Peyer's patch (tissue), 4 donors: ENCODE results near the gene KNSTRN. TPM values are rescaled to one million over a fixed set of nuclear protein-coding genes. Genes with fewer than 3 reads are reported as not detected.

ENCODE experiments used
- DNase-seq, 3 donors: peaks; one replicate each; pipeline ENCODE4 v3.0.0-alpha.2; 2017 to 2019
- H3K27ac ChIP-seq, 4 donors: fragments of 200-600 bp; sonication (generic); one replicate each; pipeline ENCODE4 v1.5.1; 2016 to 2019
- H3K27me3 ChIP-seq, 2 donors: fragments of 200-600 bp; sonication (generic); one replicate each; pipeline ENCODE4 v1.5.1; 2019
- H3K36me3 ChIP-seq, 3 donors: fragments of 200-600 bp; sonication (generic); one replicate each; pipeline ENCODE4 v1.5.1; 2016 to 2019
- H3K4me1 ChIP-seq, 4 donors: fragments of 200-600 bp; sonication (generic); one replicate each; pipeline ENCODE4 v1.5.1; 2016 to 2019
- H3K4me3 ChIP-seq, 4 donors: fragments of 200-600 bp; sonication (generic); 1 replicate in 3 of 4; 2 replicates in 1 of 4; pipeline ENCODE4 v1.5.1; 2016 to 2019; ENCODE audit warnings: mild to moderate bottlenecking in 1 of 4
- H3K9me3 ChIP-seq, 4 donors: fragments of 200-600 bp; sonication (generic); one replicate each; pipeline ENCODE4 v1.5.1; 2016 to 2019; ENCODE audit warnings: mild to moderate bottlenecking in 1 of 4
- POLR2A ChIP-seq, 2 donors: fragments of 450-650 bp; IDR thresholded peaks; one replicate each; pipeline ENCODE4 v1.5.1; 2017; ENCODE audit warnings: antibody characterized with exemption in 2 of 2, mild to moderate bottlenecking in 2 of 2, moderate library complexity in 2 of 2
- total RNA-seq, 4 donors: library from RNA; depleted of rRNA; stranded (reverse); fragments of >200 nt; gene quantifications; one replicate each; pipeline ENCODE4 v1.1.0, GENCODE V29; 2016
- TF ChIP-seq, protein P1 (sequence below), 6 experiments: fragments of 450-650 bp in 4 of 6; fragments of 200-600 bp in 2 of 6; sonication (generic) in 1 of 6; IDR thresholded peaks; one replicate each; pipeline ENCODE4 v1.5.1; 2017 to 2019; ENCODE audit warnings: antibody characterized with exemption in 6 of 6, mild to moderate bottlenecking in 3 of 6, moderate library complexity in 1 of 6

Gene KNSTRN
- total RNA-seq, 4 donors from 2014 or later, result 4.7 to 63.5 (median 6.5) TPM

DNA sequence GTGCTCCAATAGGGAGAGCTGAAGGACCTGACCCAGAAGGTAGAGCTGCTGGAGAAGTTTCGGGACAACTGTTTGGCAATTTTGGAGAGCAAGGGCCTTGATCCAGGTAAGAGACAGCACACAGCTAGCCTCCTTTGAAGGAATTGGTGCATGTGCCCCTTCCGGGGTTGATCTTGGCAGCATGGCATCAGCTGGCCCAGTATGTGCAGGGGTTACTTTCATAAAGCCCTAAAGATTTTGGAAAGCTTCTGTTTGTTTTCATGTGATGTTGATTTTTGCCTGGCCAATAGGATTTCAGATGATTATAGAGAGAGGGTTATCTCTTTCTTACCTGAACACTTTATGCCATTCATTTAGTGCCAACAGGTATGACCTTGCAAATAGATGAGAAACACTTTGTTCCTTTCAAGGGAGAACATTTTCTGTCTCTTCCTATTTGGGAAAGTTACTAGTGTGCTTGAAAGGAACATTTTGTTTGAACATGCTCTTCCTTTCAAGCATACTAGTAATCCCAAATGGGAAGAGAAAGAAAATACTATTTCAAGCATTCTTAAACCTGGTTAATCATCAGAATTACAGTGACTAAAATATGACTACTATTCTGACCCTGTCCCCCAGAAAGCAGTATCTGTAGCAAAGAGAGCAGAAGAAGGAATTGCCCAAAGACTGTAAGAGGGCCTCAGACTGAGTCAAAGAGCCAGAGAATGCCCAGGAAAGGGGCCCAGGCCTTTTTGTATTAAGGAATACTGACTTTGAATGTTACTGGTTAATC is 7.5 kb downstream of the KNSTRN start:
- peaks cover 0 to 44% (median 0%) of the 10 kb centered on the region in 3 donors for H3K36me3 ChIP-seq
- no peak for DNase-seq
- no peak overlapping the region for H3K4me3 ChIP-seq
- TF ChIP-seq, protein P1, sequence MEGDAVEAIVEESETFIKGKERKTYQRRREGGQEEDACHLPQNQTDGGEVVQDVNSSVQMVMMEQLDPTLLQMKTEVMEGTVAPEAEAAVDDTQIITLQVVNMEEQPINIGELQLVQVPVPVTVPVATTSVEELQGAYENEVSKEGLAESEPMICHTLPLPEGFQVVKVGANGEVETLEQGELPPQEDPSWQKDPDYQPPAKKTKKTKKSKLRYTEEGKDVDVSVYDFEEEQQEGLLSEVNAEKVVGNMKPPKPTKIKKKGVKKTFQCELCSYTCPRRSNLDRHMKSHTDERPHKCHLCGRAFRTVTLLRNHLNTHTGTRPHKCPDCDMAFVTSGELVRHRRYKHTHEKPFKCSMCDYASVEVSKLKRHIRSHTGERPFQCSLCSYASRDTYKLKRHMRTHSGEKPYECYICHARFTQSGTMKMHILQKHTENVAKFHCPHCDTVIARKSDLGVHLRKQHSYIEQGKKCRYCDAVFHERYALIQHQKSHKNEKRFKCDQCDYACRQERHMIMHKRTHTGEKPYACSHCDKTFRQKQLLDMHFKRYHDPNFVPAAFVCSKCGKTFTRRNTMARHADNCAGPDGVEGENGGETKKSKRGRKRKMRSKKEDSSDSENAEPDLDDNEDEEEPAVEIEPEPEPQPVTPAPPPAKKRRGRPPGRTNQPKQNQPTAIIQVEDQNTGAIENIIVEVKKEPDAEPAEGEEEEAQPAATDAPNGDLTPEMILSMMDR (IDR thresholded peaks at IDR 0.05), result no peak
- TF ChIP-seq POLR2A (IDR thresholded peaks at IDR 0.05), result no peak
- H3K4me1 ChIP-seq, result no peaks in the 10 kb centered on the region
- H3K27ac ChIP-seq, result no peak overlapping the region
- H3K9me3 ChIP-seq, result no peaks in the 10 kb centered on the region
- H3K27me3 ChIP-seq, result no peaks in the 10 kb centered on the region

DNA sequence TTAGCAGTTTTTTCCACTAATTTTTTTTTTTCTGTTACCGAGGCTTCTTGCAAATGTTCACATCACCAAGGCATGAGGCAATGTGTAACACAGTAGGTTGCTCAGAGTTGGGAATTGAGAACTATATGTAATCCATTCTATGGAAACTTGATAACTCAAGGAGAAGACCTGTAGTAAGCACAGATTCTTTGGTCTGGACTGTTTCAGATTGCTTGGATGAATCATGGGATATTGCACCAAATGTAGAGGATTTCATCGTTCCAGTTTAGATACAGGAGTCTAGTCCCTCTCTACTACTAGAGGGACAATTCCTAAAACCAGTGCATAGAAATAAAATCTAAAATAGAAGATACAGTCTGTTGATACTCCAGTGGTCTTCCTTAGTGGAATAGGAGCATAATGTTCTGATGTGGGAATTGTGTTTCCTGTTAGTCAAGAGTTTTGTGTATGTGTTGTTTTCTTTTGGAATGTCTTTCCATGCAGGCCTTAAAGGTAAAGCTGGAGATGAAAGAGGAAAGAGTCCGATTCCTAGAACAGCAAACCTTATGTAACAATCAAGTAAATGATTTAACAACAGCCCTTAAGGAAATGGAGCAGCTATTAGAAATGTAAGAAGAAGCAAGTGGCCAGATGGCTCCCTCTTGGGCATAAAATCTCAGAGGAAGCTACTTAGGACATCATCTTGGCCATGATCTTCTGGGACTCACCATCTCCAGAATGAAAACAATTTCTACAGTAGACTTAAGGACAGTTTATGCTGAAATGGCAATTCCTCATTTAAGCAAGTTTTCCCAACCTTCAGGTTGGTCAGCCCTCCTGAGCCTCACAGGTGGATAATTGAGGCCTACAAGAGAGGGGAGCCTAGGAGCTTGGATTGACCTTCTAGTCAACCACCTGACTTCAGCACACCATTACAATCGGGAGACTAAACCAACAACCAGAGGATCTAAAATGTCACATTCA is 10.7 kb downstream of the KNSTRN start:
- TF ChIP-seq, protein P1 (IDR thresholded peaks at IDR 0.05), result no peak
- no peak for TF ChIP-seq POLR2A (IDR thresholded peaks at IDR 0.05)
- Histone ChIP-seq H3K27me3 (no peaks in the 10 kb centered on the region), H3K27ac (no peak overlapping the region), H3K4me1 (no peaks in the 10 kb centered on the region), H3K4me3 (no peak overlapping the region), H3K9me3 (no peaks in the 10 kb centered on the region), H3K36me3 (peaks cover 0 to 29% (median 0%) of the 10 kb centered on the region in 3 donors)
- no peak for DNase-seq

DNA sequence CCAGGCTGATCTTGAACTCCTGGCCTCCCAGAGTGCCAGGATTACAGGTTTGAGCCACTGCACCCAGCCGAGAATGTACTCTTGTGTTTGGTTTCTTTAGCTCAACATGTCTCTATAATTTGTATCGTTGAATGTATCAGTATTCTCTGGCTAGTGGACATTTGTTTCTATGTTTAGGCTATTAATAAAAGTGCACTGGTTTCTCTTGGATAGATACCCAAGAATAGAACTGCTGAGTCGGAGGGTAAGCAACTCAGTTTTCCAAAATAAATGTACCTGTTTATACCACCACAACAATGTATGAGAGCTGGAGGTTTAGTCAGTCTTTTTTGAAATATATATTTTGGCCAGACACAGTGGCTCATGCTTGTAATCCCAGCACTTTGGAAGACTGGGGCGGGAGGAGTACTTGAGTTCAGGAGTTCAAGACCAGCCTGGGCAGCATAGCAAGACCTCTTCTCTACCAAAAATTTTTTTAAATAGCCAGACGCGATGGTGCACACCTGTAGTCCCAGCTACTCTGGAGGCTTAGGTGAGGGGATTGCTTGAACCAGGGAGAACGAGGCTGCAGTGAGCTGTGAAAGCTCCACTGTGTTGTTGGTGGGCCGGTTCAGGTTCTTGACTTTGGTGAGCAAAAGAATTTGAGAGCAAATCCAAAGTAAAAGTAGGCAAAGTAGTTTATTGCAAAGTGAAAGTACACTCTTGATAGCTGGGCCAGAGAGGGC is 15.3 kb downstream of the KNSTRN start:
- peaks cover 0 to 5% (median 0%) of the 10 kb centered on the region in 3 donors for H3K36me3 ChIP-seq
- no peak for TF ChIP-seq POLR2A (IDR thresholded peaks at IDR 0.05)
- TF ChIP-seq, protein P1 (IDR thresholded peaks at IDR 0.05), result no peak
- DNase-seq, result no peak
- no peaks in the 10 kb centered on the region for H3K27me3 ChIP-seq
- no peaks in the 10 kb centered on the region for H3K9me3 ChIP-seq
- H3K4me1 ChIP-seq, result no peaks in the 10 kb centered on the region
- peak overlapping the region in 1 of 4 donors; percentile 3 for H3K4me3 ChIP-seq
- H3K27ac ChIP-seq, result peak overlapping the region in 1 of 4 donors; percentile 55

GRCh38 chr15:40398413-40398873 is 15.9 kb downstream of the KNSTRN start:
- H3K4me3 ChIP-seq, result peak overlapping the region in 1 of 4 donors; percentile 3
- DNase-seq, result peak in 2 of 3 donors; percentile 69 to 82
- no peak for TF ChIP-seq POLR2A (IDR thresholded peaks at IDR 0.05)
- TF ChIP-seq, protein P1 (IDR thresholded peaks at IDR 0.05), result no peak
- H3K9me3 ChIP-seq, result no peaks in the 10 kb centered on the region
- peak overlapping the region in 1 of 4 donors; percentile 55 for H3K27ac ChIP-seq
- no peaks in the 10 kb centered on the region for H3K27me3 ChIP-seq
- no peaks in the 10 kb centered on the region for H3K4me1 ChIP-seq
- peaks cover 0 to 5% (median 0%) of the 10 kb centered on the region in 3 donors for H3K36me3 ChIP-seq

GRCh38 chr15:40399370-40399769 is 16.8 kb downstream of the KNSTRN start:
- H3K27ac ChIP-seq, result no peak overlapping the region
- no peaks in the 10 kb centered on the region for H3K4me1 ChIP-seq
- no peak for DNase-seq
- no peak for TF ChIP-seq POLR2A (IDR thresholded peaks at IDR 0.05)
- TF ChIP-seq, protein P1 (IDR thresholded peaks at IDR 0.05), result no peak
- H3K27me3 ChIP-seq, result no peaks in the 10 kb centered on the region
- no peak overlapping the region for H3K4me3 ChIP-seq
- no peaks in the 10 kb centered on the region for H3K9me3 ChIP-seq
- no peaks in the 10 kb centered on the region for H3K36me3 ChIP-seq
